ENCODE results near the gene PSMB11.
A peak's percentile ranks its signal among the peaks of the same experiment; 100 is the strongest.

PSMB11 gene

DNA sequence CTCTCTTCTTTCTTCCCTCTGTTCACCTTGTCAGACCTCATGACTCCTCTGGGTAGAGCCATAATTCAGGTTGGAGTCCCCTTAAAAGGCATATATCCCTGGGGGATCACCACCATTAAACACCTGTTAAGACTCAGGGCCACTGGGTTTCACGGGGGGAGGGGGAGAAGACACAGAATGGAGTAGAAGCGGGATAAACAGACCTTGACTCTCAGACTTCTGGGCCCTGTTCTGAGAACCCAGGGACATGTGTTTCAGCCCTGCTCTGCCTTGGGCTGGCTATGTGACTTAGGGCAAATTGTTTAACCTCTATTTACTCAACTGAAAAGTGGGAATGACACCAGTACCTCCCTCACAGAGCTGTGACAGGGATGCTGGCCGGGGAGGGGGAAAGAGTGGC is 10.7 kb downstream of the PSMB11 start:
- no peak for DNase-seq (ENCODE audit: low spot score)

GRCh38 chr14:23053426-23053825 is 11.4 kb downstream of the PSMB11 start:
- DNase-seq (ENCODE audit: low spot score): no peak
- TF ChIP-seq, protein P1, sequence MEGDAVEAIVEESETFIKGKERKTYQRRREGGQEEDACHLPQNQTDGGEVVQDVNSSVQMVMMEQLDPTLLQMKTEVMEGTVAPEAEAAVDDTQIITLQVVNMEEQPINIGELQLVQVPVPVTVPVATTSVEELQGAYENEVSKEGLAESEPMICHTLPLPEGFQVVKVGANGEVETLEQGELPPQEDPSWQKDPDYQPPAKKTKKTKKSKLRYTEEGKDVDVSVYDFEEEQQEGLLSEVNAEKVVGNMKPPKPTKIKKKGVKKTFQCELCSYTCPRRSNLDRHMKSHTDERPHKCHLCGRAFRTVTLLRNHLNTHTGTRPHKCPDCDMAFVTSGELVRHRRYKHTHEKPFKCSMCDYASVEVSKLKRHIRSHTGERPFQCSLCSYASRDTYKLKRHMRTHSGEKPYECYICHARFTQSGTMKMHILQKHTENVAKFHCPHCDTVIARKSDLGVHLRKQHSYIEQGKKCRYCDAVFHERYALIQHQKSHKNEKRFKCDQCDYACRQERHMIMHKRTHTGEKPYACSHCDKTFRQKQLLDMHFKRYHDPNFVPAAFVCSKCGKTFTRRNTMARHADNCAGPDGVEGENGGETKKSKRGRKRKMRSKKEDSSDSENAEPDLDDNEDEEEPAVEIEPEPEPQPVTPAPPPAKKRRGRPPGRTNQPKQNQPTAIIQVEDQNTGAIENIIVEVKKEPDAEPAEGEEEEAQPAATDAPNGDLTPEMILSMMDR (IDR thresholded peaks at IDR 0.05; ENCODE audit: extremely low read depth, missing control alignments): no peak

More for the DNA sequence above, 10.7 kb downstream of the PSMB11 start:
- TF ChIP-seq, protein P1 (IDR thresholded peaks at IDR 0.05; ENCODE audit: extremely low read depth, missing control alignments): no peak

GRCh38 chr14:23054000-23054811 is 12.2 kb downstream of the PSMB11 start:
- DNase-seq (ENCODE audit: low spot score): peak; percentile 60
- TF ChIP-seq, protein P1 (IDR thresholded peaks at IDR 0.05; ENCODE audit: extremely low read depth, missing control alignments): peak; percentile 19

- TF ChIP-seq, protein P1 (IDR thresholded peaks at IDR 0.05; ENCODE audit: extremely low read depth, missing control alignments): no peak
- no peak for DNase-seq (ENCODE audit: low spot score)
Measured at GRCh38 chr14:23055147-23055550, 13.1 kb downstream of the PSMB11 start.

GRCh38 chr14:23055621-23056144 is 13.7 kb downstream of the PSMB11 start:
- TF ChIP-seq, protein P1 (IDR thresholded peaks at IDR 0.05; ENCODE audit: extremely low read depth, missing control alignments): no peak
- no peak for DNase-seq (ENCODE audit: low spot score)

DNA sequence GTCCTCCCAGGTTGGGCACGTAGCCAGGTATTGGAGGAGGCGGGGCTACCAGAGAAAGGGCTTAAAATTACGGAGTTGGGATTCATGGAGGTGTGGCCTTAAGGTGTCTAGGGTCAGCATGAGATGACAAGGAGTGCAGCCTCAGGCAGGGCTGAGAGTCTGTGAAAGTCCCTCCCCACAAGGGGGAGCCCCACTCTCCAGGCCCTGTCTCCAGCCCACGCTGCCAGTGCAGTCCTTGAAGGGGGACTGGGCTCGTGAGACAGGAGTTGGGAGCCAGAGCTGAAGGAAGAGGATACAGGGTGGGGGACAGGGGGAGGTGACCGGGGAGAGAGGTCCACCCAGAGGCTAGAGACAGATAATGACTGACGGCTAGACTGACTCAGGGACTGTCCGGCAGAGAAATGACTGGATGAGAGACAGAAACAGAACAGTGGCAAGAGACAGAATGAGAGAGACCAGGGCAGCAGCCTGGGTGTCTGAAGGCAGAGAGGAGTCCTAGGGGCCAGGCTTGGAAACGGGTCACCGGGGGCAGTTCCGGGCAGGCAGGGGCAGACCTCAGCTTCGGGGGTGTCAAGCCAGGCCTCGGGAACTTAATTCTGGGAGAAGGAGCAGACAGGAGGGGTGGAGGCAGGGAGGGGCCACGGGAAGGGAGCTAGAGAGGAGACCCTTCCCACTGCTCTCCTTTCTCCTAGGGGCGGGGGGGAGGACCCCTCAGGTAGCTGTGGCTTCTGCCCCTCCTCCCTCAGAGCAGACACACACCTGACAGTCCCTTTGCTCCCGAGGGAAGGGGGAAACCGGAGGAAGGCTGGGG is 14.3 kb downstream of the PSMB11 start:
- TF ChIP-seq, protein P1 (IDR thresholded peaks at IDR 0.05; ENCODE audit: extremely low read depth, missing control alignments): peak; percentile 69
- peak; percentile 95 for DNase-seq (ENCODE audit: low spot score)
